Left cardiac atrium (tissue), 4 donors: ENCODE results near the gene RPS6KA4. TPM values are rescaled to one million over a fixed set of nuclear protein-coding genes. Genes with fewer than 3 reads are reported as not detected.
A peak's percentile ranks its signal among the peaks of the same experiment; 100 is the strongest.
"Not testable (repeated sequence)": the region's sequence is repeated elsewhere in the genome, so short reads cannot be mapped to it uniquely, and the experiment has no call there.

Experiments used
- ATAC-seq, 2 donors: fragments of 200-7000 bp; cut with Tn5 transposase; one replicate each; pipeline ENCODE4 v1.9.1; 2020; ENCODE audit warnings: mild to moderate bottlenecking in 2 of 2, moderate library complexity in 2 of 2
- DNase-seq: peaks from one replicate; pipeline ENCODE4 v3.0.0-alpha.2; 2020
- intact Hi-C, 2 donors: fragments of 100-400 bp; cut with DNase I; formaldehyde crosslinking; loops; one replicate each; pipeline versions ENCODE4 v1.14.1 to v1.15.1; 2022 to 2023
- total RNA-seq, 2 donors: library from RNA; stranded (reverse); fragmentation: NEBNext Ultra II Directional; extraction: Animal tissue kit (Norgen Biotek cat#: 25700); gene quantifications; one replicate each; pipeline ENCODE4 v1.2.1, GENCODE V29; 2021
- donor health status: DM: no; HTN: yes; CAD: no.
- donor health status: DM: no; HTN: yes; CAD: no; lungs with severe emphysema.
- donor health status: DM: yes; HTN: yes; CAD: no.
- donor health status: Dilated cardiomyopathy.

RPS6KA4 gene
- total RNA-seq, 2 donors from 2014 or later, result 18.1 to 20.1 TPM

DNA sequence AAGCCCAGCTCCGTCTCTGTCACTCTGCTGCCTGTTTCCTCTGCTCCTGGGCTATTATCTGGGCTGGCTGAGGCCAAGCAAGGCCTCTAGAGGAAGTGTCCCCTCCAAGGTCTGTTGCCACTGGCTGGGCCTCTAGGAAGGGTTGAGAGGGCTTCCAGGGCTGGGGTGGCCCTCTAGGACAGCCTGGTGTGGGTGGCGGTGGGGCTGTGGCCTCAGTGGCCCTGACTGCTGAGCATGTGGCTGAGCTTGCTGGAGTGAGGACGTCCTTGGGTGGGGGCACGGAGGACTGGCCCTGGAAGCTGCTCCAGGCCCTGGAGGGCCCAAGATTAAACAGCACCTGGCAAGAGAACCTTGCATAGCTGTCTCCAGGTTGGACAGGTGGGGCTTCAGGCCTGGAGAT lies 35.0 kb upstream of the RPS6KA4 start:
- ATAC-seq, intact Hi-C loops, DNase-seq: not testable (repeated sequence)

DNA sequence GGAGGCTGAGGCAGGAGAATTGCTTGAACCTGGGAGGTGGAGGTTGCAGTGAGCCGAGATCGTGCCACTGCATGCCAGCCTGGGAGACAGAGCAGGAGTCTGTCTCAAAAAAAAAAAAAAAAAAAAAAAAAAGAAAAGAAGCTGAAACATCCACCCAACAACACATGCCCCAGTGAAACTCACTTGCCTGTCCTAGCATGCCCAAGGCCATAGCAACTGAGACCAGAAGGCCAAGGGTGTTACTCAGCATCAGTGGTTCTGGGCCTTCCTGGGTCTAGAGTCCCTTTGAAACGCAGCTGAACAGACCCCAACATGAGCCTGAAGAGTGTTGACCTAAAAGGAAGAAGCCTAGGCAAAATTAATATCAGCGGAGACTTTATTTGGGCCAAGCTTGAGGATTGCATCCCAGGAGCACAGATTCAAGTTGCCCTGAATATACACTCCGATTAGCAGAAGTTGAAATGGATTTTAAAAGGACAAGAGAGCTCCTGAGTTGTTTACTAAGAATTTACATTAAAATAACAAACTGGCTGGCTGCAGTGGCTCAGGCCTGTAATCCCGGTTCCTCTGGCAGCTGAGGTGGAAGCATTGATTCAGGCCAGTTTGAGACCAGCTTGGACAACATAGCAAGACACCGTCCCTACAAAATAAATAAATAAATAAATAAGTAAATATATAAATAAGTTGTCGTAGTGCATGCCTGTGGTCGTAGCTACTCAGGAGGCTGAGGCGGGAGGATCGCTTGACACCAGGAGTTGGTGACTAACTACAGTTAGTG lies 34.1 kb upstream of the RPS6KA4 start:
- intact Hi-C loops, result no loop called here
- DNase-seq (no peak), ATAC-seq (no peak)

DNA sequence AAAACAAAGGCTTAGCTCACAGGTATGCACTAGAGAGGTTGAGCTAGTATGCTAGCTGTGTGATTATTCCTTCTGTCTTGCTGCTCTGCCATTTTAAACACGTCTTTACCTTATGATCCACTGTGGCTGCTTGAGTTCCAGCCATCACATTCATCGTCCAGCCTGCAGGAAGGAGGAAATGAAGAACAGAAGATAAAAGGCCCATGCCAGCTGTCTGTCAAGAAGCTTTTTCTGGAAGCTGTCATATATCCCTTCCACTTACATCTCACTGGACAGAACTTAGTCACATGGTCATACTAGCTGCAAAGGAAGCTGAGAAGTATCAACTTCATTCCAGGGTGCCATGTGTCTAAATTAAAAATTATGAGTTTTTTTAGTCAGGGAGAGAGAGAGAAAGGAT lies 31.6 kb upstream of the RPS6KA4 start:
- DNase-seq (no peak), ATAC-seq (no peak)
- intact Hi-C loops, result no loop called here

DNA sequence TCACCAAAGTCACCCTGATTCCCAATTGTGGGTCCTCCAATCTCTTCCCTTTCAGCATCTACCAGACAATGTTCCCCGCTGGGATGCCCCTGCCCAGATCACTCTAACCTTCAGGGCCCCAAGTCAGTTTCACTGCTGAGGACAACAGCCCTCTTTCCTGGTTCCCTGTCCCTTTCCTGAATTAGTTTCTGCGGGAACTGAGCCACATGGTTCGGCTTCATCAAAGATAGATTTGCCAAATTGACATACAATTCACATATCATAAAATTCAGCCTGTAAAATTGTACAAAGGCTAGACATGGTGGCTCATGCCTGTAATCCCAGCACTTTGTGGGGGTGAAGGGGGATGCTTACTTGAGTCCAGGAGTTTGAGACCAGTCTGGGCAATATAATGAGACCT lies 31.0 kb upstream of the RPS6KA4 start:
- intact Hi-C loops, result no loop called here
- ATAC-seq, result no peak
- DNase-seq, result no peak

DNA sequence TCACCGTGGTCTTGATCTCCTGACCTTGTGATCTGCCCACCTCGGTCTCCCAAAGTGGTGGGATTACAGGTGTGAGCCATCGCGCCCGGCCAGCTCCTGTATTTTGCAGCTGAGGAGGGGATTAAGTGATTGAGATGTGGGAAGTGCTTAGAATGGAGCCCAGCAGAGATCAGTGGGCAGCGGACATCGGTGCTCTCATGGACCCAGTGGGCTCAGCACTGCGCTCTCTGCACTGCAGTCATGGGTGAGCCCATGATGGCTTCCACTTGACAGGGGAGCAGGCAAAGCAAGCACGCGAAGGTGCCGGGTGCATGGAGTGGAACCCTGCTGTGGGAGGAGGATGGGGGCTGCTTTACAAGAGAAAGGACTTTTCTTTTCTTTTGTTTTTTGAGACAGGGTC lies 28.1 kb upstream of the RPS6KA4 start:
- ATAC-seq, result no peak
- intact Hi-C loops, result no loop called here
- no peak for DNase-seq

DNA sequence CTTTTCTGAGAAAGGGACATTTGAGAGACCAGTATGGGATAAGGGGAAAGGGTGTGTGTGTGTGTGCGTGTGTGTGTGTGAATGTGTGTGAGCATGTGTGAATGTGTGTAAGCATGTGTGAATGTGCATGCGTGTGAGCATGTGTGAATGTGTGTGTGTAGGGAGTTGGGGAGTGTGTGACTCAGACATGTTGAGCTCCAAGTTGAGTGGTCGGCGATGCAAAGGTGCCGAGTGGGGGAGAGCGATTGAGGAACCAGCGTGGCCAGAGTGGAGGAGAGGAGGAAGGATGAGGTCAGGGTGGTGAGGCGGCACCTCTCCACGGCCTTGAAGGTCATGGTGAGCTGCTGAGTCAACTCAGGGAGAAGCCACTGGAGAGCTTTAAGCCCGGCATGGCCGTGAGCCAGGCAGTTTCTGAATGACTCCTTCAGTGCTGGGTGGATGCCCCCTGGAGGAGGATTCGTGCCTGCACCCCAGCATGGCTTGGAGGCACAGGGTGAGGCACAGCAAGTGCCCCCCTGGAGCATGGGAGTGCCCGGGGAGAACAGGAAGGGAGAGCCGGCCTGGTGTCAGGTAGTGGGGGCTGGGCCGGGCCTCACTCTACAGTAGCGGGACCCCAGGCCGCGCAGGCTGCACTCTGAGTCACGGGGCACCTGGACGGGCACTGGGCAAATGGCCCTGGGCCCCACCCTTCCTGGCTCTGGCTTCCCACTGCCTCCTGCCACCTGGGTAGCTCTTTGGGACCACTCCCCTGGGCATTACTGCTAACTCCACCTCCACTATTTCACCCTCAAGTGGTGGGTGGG lies 27.2 kb upstream of the RPS6KA4 start:
- DNase-seq (peak; percentile 88), ATAC-seq (peak; percentile 72 to 86)
- intact Hi-C loops, result no loop called here

DNA sequence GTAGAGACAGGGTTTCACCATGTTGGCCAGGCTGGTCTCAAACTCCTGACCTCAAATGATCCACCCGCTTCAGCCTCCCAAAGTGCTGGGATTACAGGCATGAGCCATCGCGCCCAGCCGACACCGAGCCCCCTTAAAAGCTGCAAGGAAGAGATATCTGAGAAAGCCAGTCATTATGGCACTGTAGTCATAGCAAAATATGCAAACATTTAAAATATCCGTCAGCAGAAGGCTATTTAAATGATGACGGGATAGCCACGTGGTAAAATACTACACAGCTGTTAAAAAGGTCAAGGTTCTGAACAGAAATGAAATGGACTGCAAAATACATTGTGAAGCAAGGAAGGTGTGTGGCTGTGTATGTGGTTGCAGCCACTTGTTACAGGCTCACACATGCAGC lies 25.4 kb upstream of the RPS6KA4 start:
- ATAC-seq (no peak), DNase-seq (no peak)
- intact Hi-C loops, result no loop called here

DNA sequence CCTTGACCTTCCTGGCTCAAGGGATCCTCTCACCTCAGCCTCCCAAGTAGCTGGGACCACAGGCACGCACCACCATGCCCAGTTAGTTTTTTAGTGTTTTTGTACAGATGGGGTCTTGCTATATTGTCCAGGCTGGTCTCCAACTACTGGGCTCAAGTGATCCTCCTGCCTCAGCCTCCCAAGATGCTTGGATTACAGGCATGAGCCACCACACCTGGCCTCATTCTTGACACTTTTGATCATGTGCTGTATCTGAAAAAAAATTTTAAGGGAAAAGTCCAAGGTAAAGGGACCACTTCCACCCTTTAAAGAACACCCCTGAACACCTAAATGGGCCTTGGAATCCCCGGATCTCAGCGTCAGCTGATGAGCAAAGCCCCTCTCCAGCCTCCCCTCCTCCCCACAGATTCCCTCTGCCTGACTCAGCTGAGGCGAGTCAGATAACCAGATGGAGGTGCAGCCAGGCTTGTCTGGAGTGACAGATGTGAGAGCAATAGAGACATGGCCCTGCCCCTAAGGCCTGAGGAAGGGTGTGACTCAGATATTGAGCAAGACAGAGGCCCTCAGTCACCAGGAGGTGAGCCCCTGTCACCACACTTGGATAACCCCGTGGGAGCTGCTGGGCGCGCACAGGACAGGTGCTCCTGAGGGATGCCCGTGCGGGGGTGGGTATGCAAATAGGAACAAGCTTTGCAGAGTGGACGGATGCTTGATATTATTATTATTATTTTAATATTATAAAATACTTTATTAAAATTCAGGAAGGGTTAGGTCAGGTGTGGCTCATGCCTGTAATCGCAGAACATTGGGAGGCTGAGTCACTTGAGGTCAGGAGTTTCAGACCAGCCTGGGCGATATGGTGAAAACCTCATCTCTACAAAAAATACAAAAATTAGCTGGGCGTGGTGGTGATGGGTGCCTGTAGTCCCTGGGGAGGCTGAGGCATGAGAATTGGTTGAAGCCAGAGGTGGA lies 23.9 kb upstream of the RPS6KA4 start:
- intact Hi-C loops, result no loop called here
- DNase-seq, result no peak
- ATAC-seq, result peak; percentile 48 to 93

DNA sequence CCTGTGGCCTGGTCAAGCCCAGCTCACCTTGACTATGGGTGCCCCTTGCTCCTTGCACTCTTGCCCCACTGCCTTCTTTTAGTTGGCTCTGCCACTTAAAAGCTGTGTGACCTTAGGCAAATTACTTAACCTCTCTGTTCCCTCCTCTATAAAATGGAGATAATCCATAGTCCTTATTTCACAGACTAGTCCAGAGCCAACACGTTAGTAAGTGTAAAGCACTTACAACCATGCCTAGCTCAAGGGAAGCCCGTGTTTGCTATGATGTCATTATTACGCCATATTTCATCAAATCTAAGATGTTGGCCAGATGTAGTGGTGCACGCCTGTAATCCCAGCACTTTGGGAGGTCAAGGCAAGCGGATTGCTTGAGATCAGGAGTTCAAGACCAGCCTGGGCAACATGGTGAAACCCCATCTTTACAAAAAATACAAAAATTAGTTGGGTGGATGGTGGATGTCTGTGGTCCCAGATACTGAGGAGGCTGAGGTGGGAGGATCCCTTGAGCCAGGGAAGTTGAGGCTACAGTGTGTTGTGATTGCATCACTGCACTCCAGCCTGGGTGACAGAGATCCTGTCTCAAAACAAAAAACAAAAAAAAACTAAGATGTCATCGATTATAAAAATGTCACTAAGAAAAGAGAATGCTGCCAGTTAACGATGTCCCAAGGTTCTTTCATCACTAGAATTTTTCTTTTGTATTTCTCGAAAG lies 21.3 kb upstream of the RPS6KA4 start:
- DNase-seq (no peak), ATAC-seq (no peak)
- intact Hi-C loops, result no loop called here

DNA sequence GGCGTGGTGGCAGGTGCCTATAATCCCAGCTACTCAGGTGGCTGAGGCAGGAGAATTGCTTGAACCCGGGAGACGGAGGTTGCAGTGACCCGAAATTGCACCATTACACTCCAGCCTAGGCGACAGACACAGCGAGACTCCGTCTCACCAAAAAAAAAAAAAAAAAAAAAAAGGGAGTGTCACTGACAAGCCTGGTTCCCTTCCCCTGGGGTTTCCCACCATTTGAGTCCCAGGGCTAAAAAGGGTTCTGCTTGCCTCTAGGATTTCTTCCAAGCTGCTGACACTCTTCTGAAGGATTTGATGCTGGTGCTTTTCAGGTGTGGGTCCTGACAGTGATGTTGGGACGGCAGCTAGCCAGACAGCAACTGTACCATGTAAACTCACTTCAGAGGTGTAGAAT lies 20.2 kb upstream of the RPS6KA4 start:
- DNase-seq, result no peak
- no peak for ATAC-seq
- intact Hi-C loops, result no loop called here

DNA sequence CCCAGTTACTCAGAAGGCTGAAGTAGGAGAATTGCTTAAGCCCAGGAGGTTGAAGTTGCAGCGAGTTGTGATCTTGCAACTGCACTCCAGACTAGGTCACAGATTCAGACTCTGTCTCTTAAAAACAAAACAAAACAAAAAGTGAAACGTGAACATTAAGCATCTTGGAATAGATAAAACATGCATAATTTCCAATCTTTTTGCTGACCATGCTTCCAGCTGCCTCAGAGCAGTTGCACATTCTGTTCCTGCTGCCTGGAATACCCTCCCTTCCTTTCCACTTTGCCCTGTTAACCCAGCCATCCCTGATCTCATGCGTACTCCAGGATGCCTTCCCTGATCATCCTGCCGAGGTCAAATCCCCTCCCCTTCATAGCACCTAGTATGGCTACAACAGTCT lies 19.7 kb upstream of the RPS6KA4 start:
- DNase-seq (no peak), ATAC-seq (no peak)
- intact Hi-C loops, result no loop called here

DNA sequence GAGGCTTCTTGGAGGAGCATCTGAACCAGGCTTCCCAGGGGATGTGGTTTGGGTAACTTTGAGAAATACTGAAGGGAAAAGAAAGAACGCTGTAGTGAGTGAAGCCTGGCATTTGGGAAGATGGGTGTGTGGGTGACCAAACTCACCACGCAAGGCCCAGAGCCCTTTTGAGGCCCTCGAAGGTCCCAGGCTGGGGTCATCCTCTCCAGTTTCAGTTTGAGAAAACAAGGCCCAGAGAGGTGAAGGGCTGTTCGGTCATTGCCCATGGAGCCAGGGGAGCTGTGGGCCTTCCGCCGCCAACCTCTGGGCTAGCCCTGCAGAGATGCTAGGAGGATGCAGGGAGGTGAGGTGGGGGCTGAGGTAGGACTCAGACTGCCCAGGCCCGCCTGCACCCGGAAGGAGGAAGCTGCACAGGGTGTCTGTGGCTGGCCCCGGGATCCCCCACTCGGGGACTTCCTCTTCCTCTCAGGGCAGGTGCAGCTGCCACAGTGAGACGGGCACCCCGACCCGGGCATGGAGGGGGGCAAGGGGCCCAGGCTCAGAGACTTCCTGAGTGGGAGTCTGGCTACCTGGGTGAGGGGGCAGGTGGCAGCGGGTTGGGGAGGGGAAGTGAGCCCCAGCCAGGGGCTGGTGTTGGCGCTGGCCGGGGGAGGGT lies 19.1 kb upstream of the RPS6KA4 start, which contains the start of gene CCDC88B:
Gene CCDC88B (plus strand): TSS at position 451 of the 655 bp plus-strand sequence. CDS start 63 bp downstream, at position 514.
- ATAC-seq, result peak in 1 of 2 donors; percentile 6
- intact Hi-C loops, result no loop called here
- peak; percentile 62 for DNase-seq

DNA sequence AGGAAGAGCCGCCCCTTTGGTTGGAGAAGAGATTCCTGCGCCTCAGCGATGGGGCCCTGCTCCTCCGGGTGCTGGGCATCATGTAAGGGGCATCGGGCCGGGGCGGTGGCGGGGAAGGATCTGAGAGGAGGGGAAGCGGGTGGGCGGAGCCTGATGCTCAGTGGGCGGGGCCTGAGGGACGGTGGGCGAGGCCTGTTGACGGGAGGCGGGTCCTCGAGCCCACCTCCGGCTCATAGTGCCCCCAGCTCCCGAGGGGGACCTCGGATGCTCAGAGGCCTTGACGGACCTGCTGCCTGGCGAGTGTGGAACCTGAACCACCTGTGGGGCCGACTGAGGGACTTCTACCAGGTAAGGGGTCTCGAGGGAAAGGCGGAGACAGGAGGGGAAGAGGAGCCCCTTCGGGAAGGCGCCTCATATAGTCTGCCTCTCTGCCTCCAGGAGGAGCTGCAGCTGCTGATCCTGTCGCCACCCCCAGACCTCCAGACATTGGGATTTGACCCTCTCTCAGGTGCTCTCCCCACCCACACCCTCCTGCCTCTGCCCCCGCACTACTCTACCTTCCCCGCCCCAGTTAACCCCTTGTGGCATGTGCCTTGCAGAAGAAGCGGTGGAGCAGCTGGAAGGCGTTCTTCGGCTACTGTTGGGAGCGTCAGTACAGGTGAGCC lies 18.2 kb upstream of the RPS6KA4 start:
- ATAC-seq, result peak; percentile 3 to 17
- intact Hi-C loops, result no loop called here
- peak; percentile 59 for DNase-seq

DNA sequence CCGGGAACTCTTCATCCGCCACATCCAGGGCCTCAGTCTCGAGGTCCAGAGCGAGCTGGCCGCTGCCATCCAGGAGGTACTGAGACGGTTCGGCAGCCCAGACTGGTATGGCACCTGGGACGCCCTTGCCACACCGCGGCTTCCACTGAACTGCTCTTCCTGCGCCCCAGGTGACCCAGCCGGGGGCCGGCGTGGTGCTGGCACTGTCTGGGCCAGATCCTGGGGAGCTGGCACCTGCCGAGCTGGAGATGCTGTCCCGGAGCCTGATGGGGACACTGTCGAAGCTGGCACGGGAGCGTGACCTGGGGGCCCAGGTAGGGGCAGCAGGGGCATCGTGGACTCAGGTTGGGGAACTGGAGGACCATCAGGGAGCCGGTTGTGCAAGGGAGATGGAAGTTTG lies 17.5 kb upstream of the RPS6KA4 start:
- ATAC-seq (no peak), DNase-seq (no peak)
- intact Hi-C loops, result no loop called here

DNA sequence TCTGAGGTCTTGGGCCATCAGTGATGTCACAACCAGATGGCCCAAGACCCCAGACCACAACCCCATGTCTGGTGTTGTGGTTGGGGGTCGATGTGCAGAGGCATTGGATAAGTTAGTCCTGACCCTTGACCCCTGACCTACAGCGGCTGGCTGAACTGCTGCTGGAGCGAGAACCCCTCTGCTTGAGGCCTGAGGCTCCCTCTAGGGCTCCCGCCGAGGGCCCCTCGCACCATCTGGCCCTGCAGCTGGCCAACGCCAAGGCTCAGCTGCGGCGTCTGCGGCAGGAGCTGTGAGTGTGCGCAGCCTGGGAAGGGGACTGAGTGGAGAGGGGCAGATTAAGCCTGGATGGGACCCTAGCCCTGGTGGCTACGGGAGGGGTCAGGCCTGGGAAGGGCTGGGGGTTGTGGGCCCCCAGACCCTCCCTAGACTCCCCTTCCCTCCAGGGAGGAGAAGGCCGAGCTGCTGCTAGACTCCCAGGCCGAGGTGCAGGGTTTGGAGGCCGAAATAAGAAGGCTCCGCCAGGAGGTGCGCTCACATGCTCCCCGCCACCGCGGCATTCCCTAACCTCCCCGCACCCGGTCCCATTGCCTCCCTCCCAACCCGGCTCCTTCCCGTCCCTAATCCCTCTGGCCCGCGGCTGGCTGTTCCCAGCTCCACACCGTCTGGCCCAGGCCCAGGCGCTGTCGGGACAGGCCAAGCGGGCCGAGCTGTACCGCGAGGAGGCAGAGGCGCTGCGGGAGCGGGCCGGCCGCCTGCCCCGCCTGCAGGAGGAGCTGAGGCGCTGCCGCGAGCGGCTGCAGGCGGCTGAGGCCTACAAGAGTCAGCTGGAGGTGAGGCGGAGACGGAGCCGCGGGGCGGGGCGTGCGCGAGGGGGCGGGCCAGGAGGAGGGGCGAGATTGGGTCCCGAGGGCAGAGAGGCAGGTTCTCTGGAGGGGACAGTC lies 16.8 kb upstream of the RPS6KA4 start:
- intact Hi-C loops, result no loop called here
- peak; percentile 89 for DNase-seq
- ATAC-seq, result peak; percentile 91 to 94

DNA sequence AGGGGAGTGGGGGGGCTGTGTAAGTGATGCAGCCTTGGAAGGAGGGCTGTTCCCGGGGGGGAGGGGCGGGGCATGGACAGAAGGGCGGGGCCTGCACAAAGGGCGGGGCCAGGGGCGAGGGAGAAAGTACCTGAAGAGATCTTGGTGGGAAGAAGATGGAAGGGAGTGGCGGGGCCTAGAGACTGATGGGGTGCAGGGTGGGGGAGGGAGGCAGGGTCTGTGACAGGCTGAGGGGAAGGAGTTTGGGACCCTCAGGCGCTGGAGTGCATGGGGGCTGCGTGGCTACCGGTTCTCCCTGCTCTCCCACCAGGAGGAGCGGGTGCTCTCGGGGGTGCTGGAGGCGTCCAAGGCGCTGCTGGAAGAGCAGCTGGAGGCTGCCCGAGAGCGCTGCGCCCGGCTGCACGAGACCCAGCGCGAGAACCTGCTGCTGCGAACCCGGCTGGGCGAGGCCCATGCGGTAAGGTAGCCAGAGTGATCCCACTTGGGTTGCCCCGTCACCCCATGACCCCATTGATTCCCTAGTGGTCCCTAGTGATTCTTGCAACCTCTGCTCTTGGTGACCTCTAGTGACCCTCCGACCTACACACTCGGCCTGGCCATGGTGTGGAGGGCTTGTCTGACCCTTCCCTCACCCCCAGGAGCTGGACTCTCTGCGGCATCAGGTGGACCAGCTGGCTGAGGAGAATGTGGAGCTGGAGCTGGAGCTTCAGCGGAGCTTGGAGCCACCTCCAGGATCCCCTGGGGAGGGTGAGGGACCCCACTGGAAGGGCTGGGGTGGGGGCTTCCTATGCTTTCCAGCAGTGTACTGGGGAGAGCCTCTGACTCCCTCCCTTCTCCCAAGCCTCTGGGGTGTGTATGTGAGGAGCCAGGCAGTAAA lies 15.9 kb upstream of the RPS6KA4 start:
- DNase-seq (no peak), ATAC-seq (peak in 1 of 2 donors; percentile 33)
- intact Hi-C loops, result no loop called here
